Measurements from ENCODE around the gene DBN1.

The DBN1 gene

DNA sequence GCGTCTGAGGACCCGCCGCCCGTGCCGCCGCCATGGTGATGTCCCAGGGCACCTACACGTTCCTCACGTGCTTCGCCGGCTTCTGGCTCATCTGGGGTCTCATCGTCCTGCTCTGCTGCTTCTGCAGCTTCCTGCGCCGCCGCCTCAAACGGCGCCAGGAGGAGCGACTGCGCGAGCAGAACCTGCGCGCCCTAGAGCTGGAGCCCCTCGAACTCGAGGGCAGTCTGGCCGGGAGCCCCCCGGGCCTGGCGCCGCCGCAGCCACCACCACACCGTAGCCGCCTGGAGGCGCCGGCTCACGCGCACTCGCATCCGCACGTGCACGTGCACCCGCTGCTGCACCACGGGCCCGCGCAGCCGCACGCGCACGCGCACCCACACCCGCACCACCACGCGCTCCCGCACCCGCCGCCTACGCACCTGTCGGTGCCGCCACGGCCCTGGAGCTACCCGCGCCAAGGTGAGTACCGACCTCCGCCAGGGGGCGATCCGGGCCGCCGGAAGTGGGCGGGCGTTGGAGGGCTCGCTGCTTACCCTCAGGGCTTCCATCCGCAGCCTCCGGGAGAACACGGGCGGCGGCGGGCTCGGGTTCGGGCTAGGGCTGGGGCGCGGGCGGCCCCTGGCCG lies 18.3 kb downstream of the DBN1 start:
- DNase-seq: peak; percentile 44 to 71

DNA sequence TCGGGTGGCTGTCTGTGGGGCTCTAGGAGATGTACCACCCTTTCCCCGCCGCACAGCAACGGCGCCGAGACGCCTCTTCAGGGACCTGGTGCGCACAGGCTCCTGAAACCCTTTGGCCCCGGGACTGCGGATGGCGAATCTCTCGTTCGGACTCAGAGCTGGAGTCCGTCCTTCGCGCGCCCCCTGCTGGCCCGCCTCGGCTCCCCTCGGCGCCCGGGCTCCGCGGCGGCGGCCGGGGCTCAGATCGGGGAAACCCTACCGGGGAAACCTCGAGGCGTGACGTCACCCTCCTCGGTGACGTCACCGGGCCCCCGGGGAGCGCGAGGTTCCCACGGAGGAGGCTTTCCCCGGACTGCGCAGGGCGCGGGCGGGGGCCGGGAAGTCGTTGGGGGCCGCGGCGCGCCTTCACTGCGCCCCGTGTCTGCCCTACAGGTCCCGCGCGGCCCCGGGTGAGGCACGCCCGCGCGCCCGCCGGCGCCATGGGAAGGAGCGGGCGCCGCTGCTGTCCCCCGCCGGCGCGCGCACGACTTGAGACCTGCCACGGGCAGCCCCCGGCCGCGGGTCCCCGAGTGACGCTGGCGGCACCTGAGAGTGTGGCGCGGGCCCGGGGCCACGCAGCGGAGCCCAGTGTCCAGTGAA lies 18.9 kb downstream of the DBN1 start:
- DNase-seq: peak; percentile 71 to 89

DNA sequence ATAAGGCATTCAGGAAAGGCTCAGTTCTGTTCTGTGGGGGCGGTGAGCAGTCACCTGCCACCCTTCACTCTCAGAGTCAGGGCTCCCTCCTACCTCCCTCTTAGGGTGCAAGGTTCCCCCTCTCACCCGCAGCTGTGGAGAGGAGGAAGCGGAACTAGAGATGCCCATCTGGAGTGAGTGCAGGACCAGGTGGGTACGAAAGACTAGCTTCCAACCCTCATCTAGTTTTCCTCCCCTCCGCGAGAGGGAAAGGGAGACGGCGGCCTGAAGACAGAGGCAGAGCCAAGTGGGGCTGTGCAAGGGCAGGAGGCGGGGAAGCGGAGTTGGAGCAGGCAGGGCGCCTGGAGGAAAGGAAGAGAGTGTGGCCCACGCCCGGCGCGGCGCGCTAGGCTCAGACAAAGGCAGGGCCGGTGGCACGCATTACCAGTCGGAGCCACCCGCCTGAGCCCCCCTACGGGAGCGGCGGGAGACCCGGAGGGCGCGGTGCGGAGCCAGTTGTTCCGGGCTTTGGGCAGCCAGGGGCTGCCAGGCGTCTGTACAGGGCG lies 19.5 kb downstream of the DBN1 start:
- peak in 1 of 2 donors; percentile 13 for DNase-seq

DNA sequence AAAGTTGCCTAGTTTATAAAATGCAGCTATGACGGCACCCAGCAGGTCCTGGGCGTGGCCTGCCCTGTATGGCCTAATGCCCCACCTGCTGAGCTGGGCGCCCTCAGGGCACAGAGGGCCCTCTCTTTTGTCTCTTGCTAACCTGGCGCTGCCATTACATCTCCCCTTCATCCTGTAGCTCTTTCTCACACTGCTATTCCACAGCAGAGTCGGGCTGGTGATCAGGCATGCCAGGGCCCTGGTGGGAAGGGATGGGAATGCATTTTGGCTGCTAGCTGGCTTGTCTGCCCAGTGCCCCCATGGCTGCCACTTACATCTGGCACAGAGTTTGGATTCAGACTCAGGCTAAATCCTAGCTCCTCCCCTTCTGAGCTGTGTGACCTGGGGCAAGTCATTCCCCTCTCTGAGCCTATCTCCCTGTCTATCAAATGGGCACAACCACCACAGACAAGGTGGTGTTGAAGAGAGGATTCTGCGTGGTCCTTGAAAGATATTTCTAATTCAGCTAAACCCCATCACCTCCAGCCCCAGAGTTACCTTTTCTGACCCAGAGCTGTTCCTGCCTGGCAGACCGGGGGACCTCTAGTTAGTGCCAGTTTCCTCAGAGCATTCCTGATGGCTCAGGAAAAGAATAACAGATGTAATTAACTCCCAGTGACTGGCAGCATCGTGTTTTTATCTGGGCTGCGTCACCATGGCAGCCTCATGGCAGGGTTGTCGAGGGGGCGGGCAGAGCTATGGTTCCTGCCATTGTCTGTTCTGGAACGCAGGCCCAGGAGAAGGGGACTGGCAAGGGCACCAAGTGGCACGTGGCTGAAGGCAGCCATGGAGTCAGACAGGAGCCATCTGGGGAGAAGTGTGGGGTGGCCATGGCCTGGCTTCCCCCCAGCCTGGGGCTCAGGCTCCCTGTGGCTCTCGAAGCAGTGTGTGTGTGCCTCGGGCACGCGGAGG lies 20.5 kb downstream of the DBN1 start:
- no peak for DNase-seq

DNA sequence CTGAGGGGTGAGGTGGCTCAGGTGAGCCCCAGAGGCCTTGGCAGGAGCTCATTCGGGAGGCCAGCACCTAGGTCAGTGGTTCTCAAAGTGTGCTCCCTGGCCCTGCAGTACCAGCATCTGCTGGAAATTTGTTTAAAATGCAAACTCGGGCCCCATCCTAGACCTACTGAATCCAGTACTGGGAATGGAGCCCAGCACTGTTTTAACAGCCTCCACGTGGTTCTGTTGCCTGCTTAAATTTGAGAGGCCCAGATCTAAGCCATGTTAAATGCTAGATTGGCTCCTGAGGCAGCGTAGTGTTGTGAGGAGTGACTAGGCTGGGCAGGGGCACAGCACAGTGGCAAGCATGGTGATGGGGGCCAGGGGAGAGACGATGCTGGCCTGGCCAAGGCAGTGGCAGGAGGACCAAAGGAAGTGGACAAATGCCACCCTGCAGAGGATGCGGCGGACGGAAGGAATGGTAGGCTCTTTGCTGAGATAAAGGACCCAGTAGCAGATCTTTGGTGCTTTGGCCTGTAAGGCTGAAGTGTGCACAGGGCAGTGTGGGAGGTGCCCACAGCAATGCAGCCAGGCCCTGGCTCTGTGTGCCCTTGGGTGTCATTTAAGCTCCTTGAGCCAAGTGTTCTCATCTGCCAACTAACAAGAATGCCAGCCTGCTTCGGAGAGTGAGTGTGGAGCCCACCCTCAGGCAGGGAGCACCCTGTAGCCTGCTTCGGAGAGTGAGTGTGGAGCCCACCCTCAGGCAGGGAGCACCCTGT lies 22.6 kb downstream of the DBN1 start:
- no peak for DNase-seq

DNA sequence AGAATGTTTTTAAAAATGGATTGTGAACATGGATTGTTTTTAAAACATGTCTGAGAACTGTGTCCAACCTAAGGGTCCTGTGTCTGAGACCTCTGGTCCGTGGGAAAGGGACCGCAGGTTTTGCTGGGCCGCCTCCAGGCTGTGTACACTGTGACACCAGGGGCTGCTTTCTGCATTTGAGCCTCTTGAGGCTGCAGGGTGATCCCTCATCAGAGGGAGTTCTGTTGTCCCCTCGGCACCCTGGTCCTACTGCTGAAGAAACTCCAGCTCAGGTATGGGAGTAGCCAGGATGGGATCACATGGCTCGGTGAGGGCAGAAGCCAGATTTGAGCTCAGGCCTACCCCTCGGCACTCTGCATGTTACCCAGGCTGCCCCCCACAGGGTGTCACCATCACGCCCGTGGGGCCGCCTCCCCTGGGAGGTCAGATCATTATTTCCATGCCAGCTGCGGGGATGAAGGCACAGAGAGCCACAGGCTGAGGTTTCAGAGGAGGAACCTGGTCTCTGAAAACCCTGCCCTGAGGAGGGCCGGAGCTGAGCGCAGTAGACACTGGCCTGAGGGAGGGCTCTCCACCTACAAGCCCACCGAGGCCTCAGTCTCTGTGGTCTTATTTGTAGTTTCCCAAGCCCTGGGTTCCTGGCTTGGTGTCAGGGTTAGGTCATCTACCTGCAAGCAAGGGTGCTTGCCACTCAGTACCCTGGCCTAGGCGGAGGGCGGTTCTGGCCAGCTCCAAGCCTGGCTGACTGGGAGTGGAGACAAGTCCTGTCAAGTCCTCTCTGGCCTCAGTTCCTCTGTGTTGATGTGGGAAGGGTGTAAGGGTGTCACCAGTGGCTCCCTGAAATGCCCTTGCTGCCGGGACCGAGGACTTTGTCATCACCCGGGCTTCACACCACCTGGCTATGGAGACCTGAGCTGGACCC lies 24.0 kb downstream of the DBN1 start:
- DNase-seq: no peak

DNA sequence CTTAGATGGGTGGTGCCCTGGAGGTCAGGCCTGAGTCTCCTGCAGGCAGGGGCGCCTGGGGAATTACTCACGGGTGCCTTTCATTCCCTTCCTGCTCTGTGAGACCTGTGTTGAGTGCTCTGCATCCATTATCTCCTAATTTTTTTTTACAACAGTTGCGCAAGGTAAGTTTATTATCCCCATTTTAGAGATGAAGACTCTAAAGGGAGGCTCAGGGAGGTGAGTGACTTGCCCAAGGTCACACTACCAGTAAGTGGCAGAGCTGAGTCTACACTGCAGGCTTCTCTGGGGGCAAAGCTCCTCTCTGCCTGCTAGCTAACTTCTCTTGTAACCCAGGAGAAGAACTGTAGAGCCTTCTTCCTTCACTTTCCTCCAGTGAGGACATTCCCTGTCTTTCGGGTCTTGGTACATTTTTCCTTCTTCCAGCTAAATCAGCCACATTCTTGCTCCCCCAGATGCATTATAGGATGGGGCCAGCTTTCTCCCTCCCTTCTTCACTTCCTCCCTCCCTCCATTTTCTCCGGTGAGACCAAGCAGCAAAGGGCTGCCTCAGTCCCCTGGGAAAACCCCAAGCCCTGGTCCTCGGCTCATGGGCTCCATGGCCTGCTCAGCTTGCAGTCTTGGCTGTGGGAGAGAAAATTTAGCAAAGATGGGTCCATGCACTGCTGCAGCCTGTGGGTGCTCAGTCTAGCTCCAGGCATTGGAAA lies 25.0 kb downstream of the DBN1 start:
- DNase-seq: no peak

DNA sequence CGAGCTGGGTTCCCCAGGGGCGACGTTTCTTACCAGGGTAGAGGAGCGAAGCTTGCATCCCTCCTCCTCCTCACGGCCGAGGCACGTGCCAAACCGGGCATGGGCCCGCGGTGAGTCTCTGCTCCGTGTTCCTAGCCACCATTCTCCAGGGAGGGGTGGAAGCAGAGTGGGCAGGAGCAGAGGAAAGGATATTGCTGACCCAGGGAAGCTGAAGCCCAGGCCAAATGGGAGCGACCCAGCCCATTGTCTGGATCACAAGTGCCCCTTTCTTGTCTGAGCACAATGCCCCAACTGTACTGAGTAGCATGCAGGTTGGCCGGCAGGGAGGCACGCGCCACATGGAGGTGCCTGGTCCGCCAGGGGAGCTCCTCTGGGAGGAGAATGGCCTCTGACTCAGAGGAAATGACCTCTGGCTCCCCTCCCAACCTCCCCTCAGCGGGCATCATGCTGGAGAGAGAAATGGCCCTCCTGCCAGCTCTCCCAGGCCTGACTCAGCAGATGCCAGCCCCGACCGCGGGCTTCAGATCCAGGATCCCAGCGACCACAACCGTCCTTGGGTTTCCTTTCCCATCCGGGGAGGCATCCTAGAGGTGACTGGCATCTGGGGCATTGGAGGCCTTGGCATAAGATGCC lies 25.7 kb downstream of the DBN1 start:
- DNase-seq: peak in 1 of 2 donors; percentile 36

DNA sequence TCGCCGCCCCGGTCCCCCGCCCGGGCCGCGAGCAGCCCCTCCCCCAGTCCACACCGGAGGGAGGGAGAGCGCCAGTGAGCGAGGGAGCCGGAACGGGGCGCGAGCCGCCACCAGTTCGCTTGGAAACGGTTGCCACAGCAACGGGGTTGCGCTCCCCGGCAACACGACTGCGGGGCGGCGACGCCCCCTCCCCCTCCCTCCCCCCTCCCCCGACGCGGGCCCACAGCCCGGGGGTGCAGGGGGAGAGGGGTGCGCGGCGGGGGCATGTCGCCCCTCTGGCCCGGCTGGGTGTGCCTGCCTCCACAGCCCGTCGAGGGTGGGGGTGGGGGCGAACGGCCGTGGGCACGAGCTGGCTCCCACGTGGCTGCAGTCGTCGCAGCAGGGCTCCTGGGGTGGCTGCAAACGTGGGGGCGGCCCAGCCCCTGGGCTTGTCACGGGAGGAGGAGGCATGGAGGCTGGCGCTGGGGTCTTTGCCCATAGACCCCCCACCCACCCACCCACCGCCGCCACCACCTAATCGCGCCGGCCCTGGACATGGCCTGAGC lies 26.3 kb downstream of the DBN1 start:
- DNase-seq: no peak

DNA sequence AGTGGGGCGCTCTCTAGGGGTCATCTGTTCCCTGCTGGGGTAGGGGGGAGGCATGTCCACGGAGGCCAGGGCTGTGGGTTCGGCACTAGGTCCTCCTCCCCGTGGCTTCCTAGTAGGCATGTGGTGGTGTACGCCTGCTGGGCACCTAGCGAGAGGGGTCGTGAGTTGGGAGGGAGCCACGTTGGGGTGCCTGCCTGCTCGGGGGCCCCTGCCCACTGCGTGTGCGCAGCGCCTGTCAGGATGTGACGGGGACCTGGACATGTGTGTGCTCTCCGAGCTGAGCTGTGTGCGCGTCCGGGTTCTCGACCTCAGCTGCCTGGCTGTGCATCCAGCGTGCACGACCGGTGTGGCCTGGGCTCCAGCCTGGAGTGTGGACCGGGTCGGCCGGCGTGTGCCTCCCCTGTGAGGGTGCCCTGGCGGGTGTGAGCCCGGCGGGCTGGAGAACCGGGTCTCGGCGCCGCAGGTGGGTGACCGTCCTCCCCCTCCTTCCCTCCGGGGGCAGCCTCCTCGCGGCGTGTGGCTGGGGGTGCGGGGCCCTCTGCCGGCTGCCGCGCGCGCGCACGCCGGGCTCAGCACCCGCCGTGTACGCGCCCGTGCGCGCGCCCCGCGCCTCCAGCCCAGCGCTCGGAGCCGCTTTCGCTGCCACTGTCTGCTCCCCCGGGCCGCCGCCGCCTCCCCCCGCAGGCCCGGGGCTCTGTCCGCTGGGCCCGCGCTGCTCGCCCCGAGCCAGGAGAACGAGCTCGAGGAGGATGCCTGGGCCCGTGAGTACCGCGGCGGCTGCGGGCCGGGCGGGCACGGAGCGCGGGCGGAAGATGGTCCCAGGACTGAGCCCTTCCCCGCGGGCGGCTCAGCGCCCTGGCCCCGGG lies 27.0 kb downstream of the DBN1 start, which contains the start of gene PRR7:
PRR7 (plus strand) TSS at position 615 of the 866 bp plus-strand sequence. CDS start 8,254 bp downstream, outside the sequence.
- peak; percentile 18 to 23 for DNase-seq

DNA sequence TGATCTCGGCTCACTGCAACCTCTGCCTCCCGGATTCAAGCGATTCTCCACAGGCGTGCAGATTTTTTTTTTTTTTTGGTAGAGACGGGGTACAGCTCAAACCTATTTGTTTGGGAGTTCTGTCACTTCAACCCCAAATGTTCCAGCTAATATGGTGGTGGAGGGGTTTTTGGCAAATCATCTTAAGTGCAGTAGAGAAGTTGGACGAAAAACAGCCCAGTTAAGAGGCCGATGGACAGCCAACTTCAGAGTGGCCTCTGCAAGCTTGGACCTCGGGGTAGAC lies 27.6 kb downstream of the DBN1 start:
- DNase-seq: no peak

DNA sequence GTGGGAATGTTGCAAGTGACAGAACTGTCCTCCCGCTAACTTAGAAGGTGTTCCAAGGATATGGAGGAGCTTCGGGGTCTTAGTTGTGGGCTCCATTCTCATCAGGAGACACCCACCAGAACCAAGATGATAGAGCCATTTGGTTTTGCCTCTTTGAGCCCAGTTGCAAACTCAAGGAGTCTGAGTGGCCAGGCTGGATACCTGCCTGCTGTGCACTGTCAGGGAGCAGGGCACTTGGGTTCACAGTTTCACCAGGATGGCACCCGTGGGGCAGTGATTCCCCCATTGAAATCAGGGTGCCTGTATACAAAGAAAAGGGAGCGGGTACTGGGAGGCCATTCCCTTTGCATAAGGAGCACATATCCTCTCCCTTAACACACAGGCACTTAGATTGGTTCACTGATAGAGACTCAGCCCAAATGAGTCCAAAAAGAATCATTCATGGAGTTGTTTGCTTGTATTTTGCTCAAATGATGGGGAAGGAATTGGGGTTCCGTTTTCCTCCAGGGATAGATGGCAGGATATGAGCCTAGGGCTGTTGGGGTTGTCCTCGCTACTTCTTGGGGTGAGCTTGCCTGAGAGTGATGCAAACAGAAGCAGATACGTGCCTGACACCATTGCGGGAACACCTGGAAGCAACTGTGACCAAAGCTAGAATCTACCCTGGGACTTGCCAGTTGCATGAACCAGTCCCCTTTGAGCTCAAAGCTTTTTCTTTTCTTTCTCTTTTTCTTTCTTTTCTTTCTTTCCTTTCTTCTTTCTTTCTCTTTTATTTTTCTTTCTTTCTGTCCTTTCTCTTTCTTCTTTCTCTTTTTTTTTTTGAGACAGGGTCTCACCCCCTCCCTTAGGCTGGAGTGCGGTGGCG lies 28.1 kb downstream of the DBN1 start:
- DNase-seq: no peak

DNA sequence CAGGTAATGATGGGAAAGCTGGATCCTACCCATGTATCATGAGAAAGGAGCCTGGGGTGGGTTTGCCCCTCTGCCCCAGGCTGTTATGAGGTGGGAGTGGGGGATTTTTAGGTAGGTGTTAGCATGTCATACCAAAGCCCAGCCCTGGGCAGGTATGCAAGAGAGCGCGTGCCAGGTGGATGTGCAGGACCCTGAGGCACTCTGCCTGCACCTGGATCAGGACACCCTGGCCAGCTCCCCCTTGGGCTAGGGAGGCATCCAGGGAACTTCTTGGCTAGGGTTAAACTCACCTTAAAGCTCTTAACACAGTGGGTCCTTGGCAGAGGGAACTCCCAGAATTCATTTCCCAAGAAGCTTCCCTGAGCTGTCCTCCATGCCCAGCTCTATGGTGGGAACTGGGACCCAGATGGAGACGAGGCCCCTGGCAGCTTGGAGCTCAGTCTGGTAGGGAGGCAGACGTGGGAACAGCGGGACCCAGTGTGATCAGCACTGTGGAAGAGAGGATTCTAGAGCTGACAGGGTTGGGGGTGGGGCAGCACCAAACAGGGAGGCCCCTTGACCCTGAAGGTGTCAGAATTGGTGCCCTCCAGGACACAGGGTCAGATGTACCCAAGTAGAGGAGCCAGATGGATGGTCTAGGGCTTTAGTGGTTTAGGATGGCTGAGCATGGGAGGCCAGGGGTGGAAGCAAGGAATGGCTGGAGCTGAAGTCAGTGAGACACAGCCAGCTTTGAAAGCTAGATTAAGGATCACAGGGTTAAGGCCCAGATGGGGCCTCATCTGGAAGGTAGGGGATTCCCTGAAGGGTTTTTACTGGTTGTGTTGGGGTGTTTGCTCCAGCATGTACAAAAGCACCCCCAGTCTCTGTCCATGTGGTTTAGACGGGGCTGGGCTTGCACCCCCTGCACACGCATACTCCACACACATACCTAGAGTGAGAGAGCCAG lies 29.1 kb downstream of the DBN1 start:
- no peak for DNase-seq

DNA sequence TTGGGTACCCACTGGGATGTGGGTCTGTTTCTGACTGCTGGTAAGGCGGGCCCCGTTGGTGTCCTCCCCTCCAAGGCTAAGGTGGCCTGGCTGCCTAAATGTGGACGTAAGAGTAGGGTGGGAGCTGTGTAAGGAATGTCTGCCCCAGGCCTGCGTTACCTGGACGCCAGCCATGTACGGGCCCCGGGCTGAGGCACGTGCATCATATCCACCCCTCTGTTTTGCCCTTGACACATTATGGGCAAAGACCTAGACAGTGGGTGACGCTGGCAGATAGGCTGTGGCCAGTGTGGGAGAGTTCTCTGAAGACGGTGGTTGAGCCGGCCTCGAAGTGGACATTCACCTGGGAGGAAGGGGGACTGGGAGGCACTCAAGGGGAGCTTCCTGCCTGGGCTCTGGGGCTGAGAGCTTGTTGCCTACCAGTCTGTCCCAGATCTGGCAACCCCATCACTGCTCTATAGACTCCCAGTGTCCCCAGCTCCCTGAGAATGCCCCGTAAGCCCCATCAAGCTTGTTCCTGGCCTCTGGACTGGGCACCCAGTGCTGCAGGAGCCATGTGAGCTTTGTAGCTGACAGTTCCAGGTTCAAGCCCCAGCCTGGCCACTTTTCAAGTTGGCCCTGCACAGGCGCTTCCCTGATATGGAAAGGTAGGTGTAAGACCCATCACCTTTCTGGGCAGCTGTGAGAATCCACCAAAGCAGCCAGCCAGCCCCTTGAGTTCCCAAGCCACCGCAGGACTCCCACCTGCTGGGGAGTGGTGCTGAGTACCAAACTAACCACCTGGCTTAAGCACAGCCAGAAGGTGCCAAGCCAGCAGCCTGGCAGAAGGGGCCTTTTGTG lies 30.1 kb downstream of the DBN1 start:
- DNase-seq: no peak

DNA sequence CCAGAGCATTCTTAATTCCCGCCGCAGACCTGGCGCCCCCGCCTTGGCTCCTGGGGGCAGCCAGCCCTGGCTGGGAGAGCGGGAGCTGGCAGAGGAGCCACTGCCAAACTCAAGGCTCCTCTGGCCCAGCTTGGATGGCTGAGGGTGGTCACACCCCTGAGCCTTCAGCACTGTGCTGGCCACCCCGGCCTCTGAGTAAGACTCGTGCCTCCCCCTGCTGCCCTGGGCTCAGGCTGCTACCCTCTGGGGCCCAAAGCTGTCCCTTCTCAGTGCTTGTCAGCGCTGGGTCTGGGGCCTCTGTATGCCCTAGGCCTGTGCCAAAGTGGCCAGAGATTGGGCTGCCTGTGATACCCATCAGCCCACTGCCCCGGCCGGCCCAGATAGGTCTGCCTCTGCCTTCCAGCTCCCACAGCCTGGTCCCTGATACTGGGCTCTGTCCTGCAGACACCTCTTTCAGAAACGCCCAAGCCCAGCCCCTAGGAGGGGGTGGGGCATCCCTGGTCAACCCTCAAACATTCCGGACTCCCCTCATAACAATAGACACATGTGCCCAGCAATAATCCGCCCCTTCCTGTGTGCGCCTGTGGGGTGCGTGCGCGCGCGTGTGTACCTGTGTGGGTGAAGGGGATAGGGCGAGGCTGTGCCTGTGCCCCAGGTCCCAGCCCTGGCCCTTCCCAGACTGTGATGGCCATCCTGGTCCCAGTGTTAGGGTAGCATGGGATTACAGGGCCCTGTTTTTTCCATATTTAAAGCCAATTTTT lies 31.2 kb downstream of the DBN1 start:
- no peak for DNase-seq

Measured in bone marrow (tissue), 2 donors.